GM19463 (cell line): ENCODE measurements around the gene PRAME.
"Not testable (repeated sequence)": the region's sequence is repeated elsewhere in the genome, so short reads cannot be mapped to it uniquely, and the experiment has no call there.

Experiments
- ATAC-seq: cut with Tn5 transposase; IDR thresholded peaks from one replicate; pipeline ENCODE4 v1.9.1; 2021; ENCODE audit warnings: mild to moderate bottlenecking, moderate library complexity; ENCODE audit not compliant: unreplicated experiment

Gene PRAME

DNA sequence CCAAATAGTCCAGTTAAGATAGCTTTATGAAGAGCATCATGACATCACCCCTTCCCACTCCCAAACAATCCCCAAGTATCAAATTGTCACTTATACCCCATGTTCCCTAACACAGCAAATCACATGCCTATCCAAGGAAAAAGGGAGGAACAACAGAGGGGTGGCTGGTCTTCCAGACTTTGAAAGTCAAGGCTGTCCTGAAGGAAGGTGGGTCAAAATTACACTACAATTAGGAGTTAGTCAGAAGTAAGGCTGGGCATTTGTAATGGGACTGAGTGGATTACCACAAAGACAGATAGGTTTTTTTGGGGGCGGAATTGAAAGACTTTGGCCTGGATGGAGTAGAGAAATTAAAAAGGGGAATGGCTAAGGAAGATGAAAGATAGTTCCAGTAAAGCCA lies 5.9 kb downstream of the PRAME start:
- no peak for ATAC-seq

DNA sequence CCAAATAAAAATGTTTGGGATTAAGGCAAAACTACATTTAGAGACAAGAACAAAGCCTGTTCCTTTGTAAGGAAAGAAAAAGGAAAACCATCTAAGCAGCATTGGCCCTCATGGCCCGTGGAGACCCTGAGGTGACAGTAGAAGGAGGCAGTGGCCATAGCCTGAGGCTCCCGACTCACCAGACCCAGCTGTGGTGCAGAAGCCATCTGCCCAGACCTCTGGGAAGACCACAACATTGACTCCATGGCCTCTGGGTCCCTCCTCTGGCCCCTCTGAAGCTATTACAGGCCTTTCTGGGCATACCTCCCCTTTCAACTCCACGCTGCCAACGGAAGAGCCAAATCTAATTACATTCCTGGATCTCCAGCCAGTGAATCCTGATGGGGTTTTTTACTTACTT lies 6.4 kb downstream of the PRAME start:
- no peak for ATAC-seq

DNA sequence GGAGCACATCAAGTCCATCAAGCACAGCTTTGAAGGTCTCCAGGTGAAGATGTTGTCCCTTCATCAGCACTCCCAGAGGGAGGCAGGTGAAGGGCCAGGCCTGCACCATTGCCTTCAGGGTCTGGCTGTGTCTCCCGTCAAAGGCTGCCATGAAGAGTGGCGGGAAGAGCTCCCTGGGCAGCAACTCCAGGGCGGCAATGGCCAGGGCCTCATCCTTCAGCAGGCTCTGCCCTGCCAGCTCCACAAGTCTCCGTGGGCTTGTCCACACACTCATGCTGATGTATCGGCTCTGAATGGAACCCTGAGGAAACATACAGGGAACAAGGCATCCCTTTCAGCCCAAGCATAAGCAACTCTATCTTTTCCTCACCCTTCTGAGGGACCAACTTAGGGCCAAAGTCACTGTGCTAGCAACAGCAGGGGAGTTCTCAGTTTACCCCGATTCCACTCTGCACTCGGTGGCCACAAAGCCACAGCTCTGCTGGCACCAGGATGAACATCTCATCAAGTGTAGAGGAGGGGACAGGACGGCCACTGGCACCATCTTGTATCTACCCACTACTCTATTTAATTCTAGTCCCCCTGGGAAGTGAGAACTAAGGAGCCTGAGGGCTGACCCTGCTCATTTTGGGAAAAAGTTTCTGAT lies 8.2 kb downstream of the PRAME start:
- no peak for ATAC-seq

DNA sequence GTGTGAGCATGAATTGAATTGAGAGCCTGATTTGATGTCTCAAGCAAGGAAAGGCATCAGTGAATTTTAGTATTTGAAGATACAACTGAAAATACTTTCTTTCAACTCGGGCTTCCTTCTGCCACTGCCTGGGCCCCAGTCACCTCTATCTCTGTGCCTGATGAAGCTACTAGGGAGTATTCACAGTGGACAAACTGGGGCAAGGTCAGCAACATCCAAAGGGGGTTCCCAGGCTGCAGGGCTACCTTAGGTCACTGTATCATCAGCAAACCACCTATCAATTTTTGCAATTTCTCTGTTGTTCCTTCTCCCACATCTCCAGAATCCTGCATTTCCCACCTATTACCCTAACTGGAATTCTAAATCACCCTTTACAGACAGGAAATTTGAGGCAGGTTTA lies 10.2 kb downstream of the PRAME start:
- no peak for ATAC-seq

DNA sequence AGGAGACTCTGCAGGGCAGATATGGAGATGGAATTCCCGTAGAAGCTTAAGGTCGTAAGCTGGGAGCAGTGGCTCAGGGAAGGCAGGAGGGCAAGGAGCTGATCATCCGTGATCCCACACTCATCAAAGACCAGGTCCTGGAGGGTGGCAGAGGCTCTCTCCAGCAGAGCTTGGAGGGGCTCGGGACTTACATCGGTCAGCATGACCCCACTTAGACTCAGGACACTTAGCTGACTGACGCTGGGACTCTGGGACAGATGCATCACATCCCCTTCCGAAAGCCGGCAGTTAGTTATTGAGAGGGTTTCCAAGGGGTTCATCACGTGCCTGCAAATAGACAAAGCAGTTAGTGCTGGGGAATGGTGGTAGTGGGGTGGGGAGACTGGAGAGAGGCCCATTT lies 10.7 kb downstream of the PRAME start:
- no peak for ATAC-seq

DNA sequence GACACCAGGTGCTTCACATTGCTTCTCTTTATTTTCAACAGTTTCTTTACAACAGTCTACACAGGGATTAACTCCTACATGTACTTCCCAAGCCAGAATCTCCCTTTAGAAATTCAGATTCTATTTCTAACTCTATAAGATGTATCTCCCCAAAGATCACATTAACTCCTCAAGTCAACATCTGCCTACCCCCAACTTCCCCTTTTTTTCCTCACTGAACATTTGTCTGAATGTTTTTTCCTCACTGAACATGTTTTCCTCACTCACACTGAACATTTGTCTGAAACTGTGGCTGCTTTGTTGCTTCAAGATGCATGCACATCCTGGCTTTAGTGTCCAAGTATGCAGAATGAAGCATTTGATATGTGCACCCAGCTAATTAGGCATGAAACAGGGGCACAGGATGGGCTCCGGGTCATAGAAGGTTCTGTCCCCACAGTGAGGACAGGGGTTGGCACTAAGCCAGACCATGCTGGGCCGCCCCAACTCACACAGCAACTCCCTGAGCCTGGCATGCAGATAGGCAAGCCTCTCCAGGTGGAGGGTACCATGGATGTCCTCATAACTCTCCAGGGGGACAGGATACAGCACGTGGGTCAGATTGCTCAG lies 11.3 kb downstream of the PRAME start:
- ATAC-seq: no peak

DNA sequence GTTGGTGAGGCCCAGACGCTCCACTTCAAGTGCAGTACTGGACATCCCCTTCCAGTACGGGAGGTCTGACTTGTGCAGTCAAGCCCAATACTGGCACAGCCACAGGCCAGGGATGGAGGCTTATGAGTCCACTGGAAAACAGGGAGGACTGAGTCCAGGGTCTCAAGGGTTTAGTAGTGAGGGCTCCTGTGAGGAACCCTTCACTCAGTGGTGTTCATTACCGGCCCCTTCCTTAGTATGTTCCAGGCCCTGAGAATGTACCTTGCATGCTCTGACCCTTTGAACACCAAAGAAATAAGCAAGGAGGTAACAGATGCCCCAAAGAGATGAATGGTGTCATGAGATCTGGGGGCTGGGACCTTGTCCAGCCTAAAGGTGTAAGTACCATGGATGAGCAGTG lies 11.8 kb downstream of the PRAME start:
- no peak for ATAC-seq

DNA sequence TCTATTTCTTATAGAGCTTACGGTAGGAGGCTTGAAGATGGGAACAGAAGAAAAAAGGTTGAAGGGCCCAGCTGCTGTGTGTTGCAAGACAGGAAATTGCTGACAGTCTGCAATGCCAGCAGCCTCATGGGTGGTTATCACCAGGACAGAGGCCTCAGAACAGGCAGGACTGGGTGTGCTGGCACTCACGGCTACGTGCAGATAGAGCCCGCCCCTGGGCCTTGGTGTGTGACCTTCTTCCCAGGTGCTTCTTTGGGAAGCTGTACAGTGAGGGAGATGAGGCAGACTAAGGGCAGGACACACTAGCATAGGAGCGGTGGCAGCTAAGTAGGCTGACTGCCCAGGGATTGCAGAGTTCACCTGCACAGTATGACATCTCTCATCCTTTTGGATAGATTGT lies 12.6 kb downstream of the PRAME start:
- no peak for ATAC-seq

DNA sequence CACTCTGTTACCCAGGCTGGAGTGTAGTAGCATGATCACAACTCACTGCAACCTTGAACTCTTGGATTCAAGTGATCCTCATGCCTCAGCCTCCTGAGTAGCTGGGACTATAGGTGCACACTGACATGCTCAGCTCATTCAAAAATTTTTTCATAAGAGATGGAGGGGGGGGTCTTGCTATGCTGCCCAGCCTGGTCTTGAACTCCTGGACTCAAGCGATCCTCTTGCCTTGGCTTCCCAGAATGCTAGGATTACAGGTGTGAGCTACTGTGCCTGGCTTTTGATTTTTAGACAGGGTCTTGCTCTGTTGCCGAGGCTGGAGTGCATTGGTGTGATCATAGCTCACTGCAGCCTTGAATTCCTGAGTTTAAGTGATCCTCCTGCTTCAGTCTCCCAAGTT lies 14.0 kb downstream of the PRAME start:
- ATAC-seq: no peak

DNA sequence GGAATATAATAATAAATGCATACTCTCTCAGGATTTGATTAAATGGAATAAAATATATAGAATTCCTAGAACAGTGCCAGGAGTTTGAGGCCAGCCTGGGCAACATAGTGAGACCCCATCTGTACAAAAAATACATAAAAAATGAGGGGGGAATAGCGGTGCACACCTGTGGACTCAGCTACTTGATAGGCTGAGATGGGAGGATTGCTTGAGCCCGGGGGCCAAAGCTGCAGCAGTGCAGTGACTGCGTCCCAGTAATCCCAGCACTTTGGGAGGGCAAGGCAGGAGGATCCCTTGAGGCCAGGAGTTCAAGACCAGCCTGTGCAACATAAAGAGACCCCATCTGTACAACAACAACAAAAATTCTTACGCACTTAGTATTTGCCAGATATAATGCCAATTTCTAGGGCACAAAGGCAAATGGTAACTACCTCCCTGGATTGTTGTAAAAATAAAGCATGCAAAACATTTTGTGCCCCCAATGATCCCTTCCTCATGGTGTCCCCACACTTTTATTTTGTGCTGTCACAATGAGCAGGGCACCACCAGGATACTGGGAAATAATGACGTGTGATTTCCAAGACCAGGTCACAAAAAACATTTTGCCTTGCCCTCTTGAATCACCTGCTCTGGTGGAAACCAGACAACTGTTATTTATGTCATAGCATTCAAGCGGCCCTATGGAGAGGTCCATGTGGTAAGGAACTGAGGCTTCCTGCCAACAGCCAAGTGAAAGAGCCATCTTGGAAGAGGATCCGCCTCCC lies 20.7 kb downstream of the PRAME start:
- no peak for ATAC-seq

DNA sequence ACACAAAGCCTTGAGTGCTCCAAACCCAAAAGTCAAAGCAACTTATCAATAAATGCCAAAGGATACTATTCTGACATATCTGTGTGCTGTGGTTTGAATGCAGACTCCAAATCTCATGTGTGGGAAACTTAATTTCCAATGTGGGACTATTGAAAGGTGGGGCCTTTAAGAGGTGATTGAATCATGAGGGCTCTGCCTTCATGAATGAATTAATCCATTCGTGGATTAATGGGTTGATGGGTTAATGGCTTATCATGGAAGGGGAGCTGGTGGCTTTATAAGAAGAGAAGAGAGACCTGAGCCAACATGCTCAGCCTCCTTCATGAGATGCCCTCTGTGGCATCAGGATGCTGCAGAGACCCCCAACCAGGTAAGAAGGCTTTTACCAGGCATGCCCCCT lies 22.1 kb downstream of the PRAME start:
- ATAC-seq: no peak

DNA sequence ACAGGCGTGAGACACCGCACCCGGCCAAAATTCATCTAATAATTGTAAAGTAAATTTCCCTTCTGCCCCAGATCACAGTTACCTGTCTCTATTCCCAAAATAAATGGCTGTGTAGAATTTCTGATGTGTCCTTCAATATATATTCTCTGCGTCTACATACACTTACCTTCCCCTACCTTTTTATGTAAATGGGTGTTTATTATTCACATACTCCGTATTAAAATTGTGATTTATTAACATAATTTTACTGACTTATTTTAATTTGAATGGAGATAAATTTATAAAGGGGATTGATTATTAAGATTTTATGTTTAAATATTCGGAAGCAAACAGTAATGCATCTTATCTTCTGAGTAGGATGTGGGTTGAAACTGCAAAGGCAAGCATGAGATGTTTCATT lies 22.6 kb downstream of the PRAME start:
- no peak for ATAC-seq

DNA sequence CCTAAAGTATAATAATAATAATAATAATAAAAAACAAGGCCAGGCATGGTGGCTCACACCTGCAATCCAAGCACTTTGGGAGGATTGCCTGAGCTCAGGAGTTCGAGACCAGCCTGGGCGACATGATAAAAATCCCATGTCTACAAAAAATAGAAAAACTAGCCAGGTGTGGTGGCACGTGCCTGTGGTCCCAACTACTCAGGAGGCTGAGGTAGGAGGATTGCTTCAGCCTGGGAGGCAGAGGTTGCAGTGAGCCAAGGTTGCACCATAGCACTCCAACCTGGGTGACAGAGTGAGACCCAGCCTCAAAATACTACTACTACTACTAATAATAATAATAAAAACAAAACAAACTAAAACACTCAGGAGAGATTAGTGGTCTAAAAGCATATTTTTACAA lies 23.4 kb downstream of the PRAME start:
- no peak for ATAC-seq

DNA sequence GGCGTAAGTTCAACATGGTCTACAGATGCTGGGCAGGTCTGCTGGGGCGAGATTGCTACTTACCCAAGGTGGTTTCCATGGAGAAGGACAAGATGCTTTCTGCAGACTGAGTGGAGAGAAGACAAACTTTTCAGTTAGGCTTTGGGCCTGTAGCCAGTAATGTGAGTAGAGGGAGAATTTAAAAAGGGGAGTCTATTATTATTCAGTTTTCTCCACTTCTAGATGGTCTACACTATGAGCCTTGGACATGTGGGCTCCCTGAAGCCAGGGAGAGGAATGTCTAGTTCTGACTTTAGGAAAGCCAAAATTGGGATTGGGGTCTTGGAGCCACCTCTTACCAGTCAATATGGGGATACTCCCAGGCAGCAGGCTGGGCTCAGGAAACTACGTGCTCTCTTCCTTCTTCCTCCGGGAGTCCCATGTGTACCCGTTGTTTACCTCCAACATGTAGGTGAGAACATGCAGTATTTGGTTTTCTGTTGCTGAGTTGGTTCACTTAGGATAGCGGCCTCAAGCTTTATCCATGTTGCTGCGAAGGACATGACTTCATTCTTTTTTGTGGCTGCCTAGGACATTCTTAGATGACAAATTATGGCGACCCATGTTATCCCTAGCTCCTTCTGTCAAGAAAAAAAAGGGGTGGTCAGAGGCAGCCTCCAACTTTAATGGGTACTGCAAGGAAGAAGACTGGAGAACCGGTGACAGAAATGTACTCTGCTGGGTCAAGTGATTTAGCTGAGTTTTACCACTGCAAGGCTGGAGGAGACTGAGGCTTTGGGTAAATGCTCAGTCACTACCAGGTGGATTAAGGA lies 24.3 kb downstream of the PRAME start:
- no peak for ATAC-seq

DNA sequence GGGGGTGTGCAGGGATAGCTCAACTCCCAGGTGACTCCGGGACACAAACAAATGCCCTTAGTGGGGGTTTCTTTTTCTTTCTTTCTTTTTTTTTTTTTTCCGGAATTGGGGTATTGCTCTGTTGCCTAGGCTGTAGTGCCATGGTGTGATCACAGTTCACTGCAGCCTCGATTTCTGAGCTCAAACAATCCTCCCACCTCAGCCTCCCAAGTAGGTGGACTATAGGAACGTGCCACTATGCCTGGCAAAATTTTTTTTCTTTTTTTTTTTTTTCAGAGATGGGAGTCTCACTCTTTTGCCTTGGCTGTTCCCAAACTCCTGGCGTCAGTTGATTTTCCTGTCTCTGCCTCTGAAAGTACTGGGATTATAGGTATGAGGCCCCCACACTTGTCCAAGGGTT lies 25.2 kb downstream of the PRAME start:
- no peak for ATAC-seq

DNA sequence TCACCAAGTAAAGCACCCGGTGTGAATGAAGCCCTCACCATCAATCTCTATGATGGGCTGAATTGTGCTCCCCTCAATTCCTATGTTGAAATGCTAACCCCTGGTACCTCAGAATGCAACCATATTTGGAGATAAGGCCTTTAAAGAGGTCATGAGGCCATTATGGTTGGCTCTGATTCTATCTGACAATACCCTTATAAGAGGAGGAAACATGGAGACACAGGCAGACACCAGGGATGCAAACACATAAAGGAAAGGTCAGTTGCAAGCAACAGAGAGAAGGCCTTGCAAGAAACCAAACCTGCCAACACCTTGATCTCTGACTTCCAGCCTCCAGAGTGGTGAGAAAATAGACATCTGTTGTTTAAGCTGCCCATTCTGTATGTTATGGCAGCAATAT lies 25.6 kb downstream of the PRAME start:
- ATAC-seq: no peak

DNA sequence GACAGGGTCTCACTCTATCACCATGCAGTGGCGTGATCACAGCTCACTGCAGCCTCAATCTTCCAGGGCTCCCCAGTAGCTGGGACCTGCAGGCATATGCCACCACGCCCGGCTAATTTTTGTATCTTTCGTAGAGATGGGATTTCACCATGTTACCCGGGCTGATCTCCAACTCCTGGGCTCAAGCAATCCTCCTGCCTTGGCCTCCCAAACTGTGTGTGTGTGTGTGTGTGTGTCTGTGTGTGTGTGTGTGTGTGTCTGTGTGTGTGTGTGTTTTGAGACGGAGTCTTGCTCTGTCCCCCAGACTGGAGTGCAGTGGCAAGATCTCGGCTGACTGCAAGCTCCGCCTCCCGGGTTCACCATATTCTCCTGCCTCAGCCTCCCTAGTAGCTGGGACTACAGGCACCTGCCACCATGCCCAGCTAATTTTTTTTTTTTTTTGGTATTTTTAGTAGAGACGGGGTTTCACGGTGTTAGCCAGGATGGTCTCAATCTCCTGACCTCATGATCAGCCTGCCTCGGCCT lies 26.5 kb downstream of the PRAME start:
- not testable (repeated sequence) for ATAC-seq

DNA sequence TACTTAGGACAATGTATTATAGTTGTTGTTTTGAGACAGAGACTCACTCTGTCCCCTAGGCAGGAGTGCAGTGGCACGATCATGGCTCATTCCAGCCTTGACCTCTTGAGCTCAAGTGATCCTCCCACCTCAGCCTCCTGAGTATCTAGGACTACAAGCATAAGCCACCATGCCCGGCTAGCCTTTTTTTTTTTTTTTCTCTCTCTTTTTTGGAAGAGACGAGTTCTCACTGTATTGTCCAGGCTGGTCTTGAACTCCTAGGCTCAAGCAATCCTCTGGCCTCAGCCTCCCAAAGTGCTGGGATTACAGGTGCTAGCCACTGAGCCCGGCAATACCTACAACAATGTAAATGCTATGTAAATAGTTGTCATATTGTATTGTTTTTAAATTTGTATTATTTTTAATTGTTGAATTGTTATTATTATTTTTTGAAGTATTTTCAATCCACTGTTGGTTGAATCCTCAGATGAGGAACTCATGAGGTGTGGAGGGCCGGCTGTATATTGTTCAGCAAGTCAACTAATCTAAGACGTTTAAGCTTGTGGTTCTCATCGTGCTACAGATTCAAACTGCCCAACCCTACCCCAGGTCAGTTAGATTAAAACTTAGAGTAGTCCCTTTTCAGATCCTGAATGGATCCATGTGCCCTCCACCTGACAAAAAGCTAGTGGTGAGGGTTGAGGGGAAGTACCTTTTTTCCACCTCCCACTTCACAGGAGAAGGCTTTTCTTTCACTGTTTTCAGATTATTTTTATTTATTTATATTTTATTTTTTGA lies 27.1 kb downstream of the PRAME start:
- ATAC-seq: no peak

DNA sequence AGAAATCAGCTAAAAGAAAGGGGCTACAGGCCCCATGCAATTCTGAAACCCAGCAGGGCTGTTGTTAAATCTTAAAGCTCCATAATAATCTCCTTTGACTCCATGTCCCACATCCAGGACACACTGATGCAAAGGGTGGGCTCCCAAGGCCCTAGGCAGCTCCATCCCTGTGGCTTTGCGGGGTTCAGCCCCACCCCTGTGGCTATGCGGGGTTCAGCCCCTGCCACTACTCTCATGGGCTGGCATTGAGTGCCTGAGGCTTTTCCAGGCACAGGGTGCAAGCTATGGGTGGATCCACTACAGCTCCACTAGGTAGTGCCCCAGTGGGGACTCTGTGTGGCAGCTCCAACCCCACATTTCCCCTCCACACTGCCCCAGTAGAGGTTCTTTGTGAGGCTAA lies 30.3 kb downstream of the PRAME start:
- no peak for ATAC-seq

DNA sequence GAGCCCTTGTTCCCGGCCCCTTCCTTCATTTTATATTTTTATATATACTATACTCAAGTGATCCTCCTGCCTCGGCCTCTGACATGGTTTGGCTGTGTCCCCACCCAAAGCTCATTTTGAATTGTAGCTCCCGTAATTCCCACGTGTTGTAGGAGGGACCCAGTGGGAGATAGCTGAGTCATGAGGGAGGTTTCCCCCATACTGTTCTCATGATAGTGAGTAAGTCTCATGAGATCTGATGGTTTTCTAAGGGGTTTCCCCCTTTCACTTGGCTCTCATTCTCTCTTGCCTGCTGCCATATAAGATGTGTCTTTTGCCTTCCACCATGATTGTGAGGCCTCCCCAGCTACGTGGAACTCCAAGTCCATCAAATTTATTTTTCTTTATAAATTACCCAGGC lies 31.8 kb downstream of the PRAME start:
- ATAC-seq: no peak
